SU-DHL-6 (cell line): ENCODE measurements around the gene HAPLN1.

Experiments
- H2AFZ ChIP-seq: fragments of 200-600 bp; sonication (generic); 2 replicates; pipeline ENCODE4 v1.6.1; 2014; ENCODE audit warnings: low read depth, mild to moderate bottlenecking, moderate library complexity, mixed read lengths, antibody characterized with exemption, low read length; ENCODE audit not compliant: severe bottlenecking
- H3F3A ChIP-seq: fragments of 200-600 bp; shearing (Covaris generic); 2 replicates; pipeline ENCODE4 v1.6.0; 2016; ENCODE audit warnings: antibody characterized with exemption, mild to moderate bottlenecking; ENCODE audit not compliant: insufficient read depth
- H3K27ac ChIP-seq: fragments of 200-600 bp; sonication (generic); 2 replicates; pipeline ENCODE4 v1.5.1; 2016; ENCODE audit warnings: low read depth, mild to moderate bottlenecking, low read length, moderate library complexity, mixed read lengths
- H3K27me3 ChIP-seq: fragments of 200-600 bp; sonication (generic), shearing (Covaris generic); 2 replicates; pipeline ENCODE4 v1.6.0; 2014; ENCODE audit warnings: mild to moderate bottlenecking, low read length
- H3K36me3 ChIP-seq: fragments of 200-600 bp; sonication (generic); 2 replicates; pipeline ENCODE4 v1.6.1; 2014; ENCODE audit warnings: mild to moderate bottlenecking, low read length, mixed read lengths
- H3K4me2 ChIP-seq: fragments of 300-600, 200-600 bp; shearing (Covaris generic), sonication (generic); 2 replicates; pipeline ENCODE4 v1.6.0; 2014; ENCODE audit warnings: low read length, low read depth, mild to moderate bottlenecking; ENCODE audit not compliant: poor library complexity, severe bottlenecking
- H3K4me3 ChIP-seq: fragments of 200-600 bp; sonication (generic); 2 replicates; pipeline ENCODE4 v1.5.1; 2014; ENCODE audit warnings: antibody characterized with exemption, low read length, mild to moderate bottlenecking, mixed read lengths; ENCODE audit not compliant: insufficient read depth, poor library complexity, severe bottlenecking
- H3K79me2 ChIP-seq: fragments of 200-600 bp; sonication (generic); 2 replicates; pipeline ENCODE4 v1.6.1; 2014; ENCODE audit warnings: mild to moderate bottlenecking, low read length, moderate library complexity; ENCODE audit not compliant: insufficient read depth
- H3K9ac ChIP-seq: fragments of 200-600 bp; sonication (generic); 2 replicates; pipeline ENCODE4 v1.7.0; 2014; ENCODE audit warnings: mild to moderate bottlenecking, low read length
- H3K9me2 ChIP-seq: fragments of 200-600 bp; sonication (generic); replicated peaks from 2 replicates; pipeline ENCODE4 v1.6.1; 2014; ENCODE audit warnings: low read length; ENCODE audit not compliant: insufficient read depth
- H3K9me3 ChIP-seq: fragments of 200-600 bp; sonication (generic); 2 replicates; pipeline ENCODE4 v1.6.1; 2014; ENCODE audit warnings: low read length, mixed read lengths; ENCODE audit not compliant: insufficient read depth
- H4K20me1 ChIP-seq: fragments of 200-600 bp; sonication (generic); 2 replicates; pipeline ENCODE4 v1.6.1; 2014; ENCODE audit warnings: low read depth, mild to moderate bottlenecking, antibody characterized with exemption, low read length, moderate library complexity, mixed read lengths
- EZH2phosphoT487 ChIP-seq: fragments of 200-600 bp; sonication (generic), shearing (Covaris generic); conservative IDR thresholded peaks from 2 replicates; pipeline ENCODE4 v1.6.1; 2018; ENCODE audit warnings: mild to moderate bottlenecking, antibody characterized with exemption, low read length, moderate library complexity, mixed read lengths
- TF ChIP-seq, protein P1 (sequence below): fragments of 200-600 bp; sonication (generic); IDR thresholded peaks from one replicate; pipeline ENCODE4 v1.5.1; 2017; ENCODE audit warnings: antibody characterized with exemption, mild to moderate bottlenecking, low read length, moderate library complexity; ENCODE audit not compliant: insufficient read depth, poor library complexity, severe bottlenecking

HAPLN1 gene

GRCh38 chr5:83633285-83633684 is 87.4 kb downstream of the HAPLN1 start:
- Histone ChIP-seq H3K27me3 (0 out of 2 replicates have a peak, but pooled peaks cover 3% of the 10 kb centered on the region), H3K4me3 (no peak overlapping the region), H3K9me2 (no peaks in the 10 kb centered on the region), H2AFZ (no peak overlapping the region), H3K9me3 (no peaks in the 10 kb centered on the region), H4K20me1 (no peaks in the 10 kb centered on the region), H3K79me2 (no peaks in the 10 kb centered on the region), H3K9ac (no peak overlapping the region), H3K27ac (no peak overlapping the region), H3K36me3 (no peaks in the 10 kb centered on the region), H3F3A (no peaks in the 10 kb centered on the region), H3K4me2 (no peak overlapping the region)
- TF ChIP-seq EZH2phosphoT487 = no peak
- TF ChIP-seq, protein P1, sequence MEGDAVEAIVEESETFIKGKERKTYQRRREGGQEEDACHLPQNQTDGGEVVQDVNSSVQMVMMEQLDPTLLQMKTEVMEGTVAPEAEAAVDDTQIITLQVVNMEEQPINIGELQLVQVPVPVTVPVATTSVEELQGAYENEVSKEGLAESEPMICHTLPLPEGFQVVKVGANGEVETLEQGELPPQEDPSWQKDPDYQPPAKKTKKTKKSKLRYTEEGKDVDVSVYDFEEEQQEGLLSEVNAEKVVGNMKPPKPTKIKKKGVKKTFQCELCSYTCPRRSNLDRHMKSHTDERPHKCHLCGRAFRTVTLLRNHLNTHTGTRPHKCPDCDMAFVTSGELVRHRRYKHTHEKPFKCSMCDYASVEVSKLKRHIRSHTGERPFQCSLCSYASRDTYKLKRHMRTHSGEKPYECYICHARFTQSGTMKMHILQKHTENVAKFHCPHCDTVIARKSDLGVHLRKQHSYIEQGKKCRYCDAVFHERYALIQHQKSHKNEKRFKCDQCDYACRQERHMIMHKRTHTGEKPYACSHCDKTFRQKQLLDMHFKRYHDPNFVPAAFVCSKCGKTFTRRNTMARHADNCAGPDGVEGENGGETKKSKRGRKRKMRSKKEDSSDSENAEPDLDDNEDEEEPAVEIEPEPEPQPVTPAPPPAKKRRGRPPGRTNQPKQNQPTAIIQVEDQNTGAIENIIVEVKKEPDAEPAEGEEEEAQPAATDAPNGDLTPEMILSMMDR = no peak

- no peaks in the 10 kb centered on the region for H3K36me3 ChIP-seq
- H3K9me3 ChIP-seq = no peaks in the 10 kb centered on the region
- no peaks in the 10 kb centered on the region for H4K20me1 ChIP-seq
- no peak for TF ChIP-seq EZH2phosphoT487
- TF ChIP-seq, protein P1 = no peak
- H3F3A ChIP-seq = no peaks in the 10 kb centered on the region
- H3K27me3 ChIP-seq = 0 out of 2 replicates have a peak, but pooled peaks cover 3% of the 10 kb centered on the region
- H3K4me2 ChIP-seq = no peak overlapping the region
- no peak overlapping the region for H3K9ac ChIP-seq
- no peaks in the 10 kb centered on the region for H3K9me2 ChIP-seq
- no peak overlapping the region for H2AFZ ChIP-seq
- no peak overlapping the region for H3K27ac ChIP-seq
- no peak overlapping the region for H3K4me3 ChIP-seq
- H3K79me2 ChIP-seq = no peaks in the 10 kb centered on the region
Measured at GRCh38 chr5:83632874-83633273, 87.8 kb downstream of the HAPLN1 start.

DNA sequence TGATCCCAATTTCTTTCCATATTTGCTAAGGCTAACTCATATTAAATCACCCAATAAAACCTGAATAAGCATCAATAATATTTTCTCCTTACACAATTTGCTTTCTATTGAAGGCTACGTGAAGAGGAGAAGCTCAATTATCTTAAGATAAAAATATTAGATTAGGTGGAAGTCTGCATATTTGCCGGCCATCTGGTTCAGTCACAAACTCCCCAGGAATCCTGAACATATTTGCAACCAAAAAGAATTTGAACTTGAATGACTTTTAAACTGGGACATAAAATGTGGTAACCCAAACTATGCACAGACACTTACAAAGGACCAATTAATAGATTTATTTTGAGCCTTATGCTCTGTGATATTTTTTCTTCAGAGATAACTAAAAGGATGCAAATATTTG is 92.3 kb downstream of the HAPLN1 start:
- Histone ChIP-seq H2AFZ (no peak overlapping the region), H3K9me2 (no peaks in the 10 kb centered on the region), H3K9ac (no peak overlapping the region), H3K4me2 (no peak overlapping the region), H3F3A (no peaks in the 10 kb centered on the region), H4K20me1 (no peaks in the 10 kb centered on the region), H3K79me2 (no peaks in the 10 kb centered on the region), H3K36me3 (no peaks in the 10 kb centered on the region), H3K27me3 (no peaks in the 10 kb centered on the region), H3K9me3 (no peaks in the 10 kb centered on the region), H3K4me3 (no peak overlapping the region), H3K27ac (no peak overlapping the region)
- no peak for TF ChIP-seq EZH2phosphoT487
- TF ChIP-seq, protein P1 = no peak

DNA sequence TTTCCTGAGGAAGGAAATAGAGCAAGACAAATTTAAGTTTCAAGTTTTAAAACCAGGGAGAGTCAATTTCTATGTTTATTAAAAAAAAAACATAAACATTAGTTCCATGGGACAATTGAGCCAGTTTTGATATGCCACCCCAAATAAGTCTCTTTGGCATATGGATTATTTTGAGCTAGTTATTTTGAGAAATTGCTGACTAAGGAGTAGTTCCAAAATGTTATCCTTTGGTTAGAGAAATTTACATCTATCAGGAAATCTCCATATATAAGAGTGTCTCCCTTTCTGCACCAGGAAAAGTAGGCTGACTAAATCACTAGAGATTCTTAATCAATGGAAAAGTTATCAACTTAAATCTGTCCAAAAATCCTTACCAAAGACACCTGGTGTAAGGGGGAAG is 105.8 kb downstream of the HAPLN1 start:
- no peaks in the 10 kb centered on the region for H3K36me3 ChIP-seq
- no peak overlapping the region for H3K9ac ChIP-seq
- TF ChIP-seq, protein P1 = no peak
- no peak for TF ChIP-seq EZH2phosphoT487
- no peak overlapping the region for H3K27ac ChIP-seq
- no peaks in the 10 kb centered on the region for H3K9me2 ChIP-seq
- no peaks in the 10 kb centered on the region for H3F3A ChIP-seq
- H3K4me3 ChIP-seq = no peak overlapping the region
- no peaks in the 10 kb centered on the region for H4K20me1 ChIP-seq
- H3K79me2 ChIP-seq = no peaks in the 10 kb centered on the region
- H2AFZ ChIP-seq = no peak overlapping the region
- no peak overlapping the region for H3K4me2 ChIP-seq
- no peaks in the 10 kb centered on the region for H3K9me3 ChIP-seq
- no peaks in the 10 kb centered on the region for H3K27me3 ChIP-seq
